HEK293T (cell line): Measurements from ENCODE around the gene IL32.
"Not testable (repeated sequence)": the region's sequence is repeated elsewhere in the genome, so short reads cannot be mapped to it uniquely, and the experiment has no call there.

Experiments
- CTCF ChIA-PET: fragments of 350-600 bp; formaldehyde crosslinking; extraction: SDS; loops from one replicate; lab custom pipeline; 2021; ENCODE audit warnings: antibody characterized with exemption, inconsistent platforms; lab: Yijun Ruan, JAX
- POLR2A ChIA-PET: fragments of 350-600 bp; formaldehyde crosslinking; extraction: SDS; loops from one replicate; lab custom pipeline; 2020; ENCODE audit warnings: antibody characterized with exemption, inconsistent platforms; lab: Yijun Ruan, JAX
- DNase-seq: peaks from one replicate; pipeline ENCODE4 v3.0.0; 2012; ENCODE audit warnings: mixed read lengths; ENCODE audit errors: extremely low spot score
- ARNT ChIP-seq: fragments of 450-650 bp; IDR thresholded peaks from 2 replicates; pipeline ENCODE4 v1.6.1; 2017; ENCODE audit warnings: mild to moderate bottlenecking
- BHLHE40 ChIP-seq: fragments of 450-650 bp; IDR thresholded peaks from 2 replicates; pipeline ENCODE4 v1.6.1; 2016; ENCODE audit warnings: mild to moderate bottlenecking, moderate library complexity, borderline replicate concordance
- CTBP1 ChIP-seq: fragments of 450-650 bp; IDR thresholded peaks from 2 replicates; pipeline ENCODE4 v1.6.1; 2016; ENCODE audit warnings: borderline replicate concordance
- ELF4 ChIP-seq: fragments of 450-650 bp; IDR thresholded peaks from 2 replicates; pipeline ENCODE4 v1.6.1; 2017; ENCODE audit warnings: antibody characterized with exemption
- FOXA1 ChIP-seq: fragments of 450-650 bp; IDR thresholded peaks from 2 replicates; pipeline ENCODE4 v1.6.1; 2016; ENCODE audit warnings: mild to moderate bottlenecking
- FOXK2 ChIP-seq: fragments of 450-650 bp; IDR thresholded peaks from 2 replicates; pipeline ENCODE4 v1.6.1; 2016; ENCODE audit warnings: mild to moderate bottlenecking
- FOXM1 ChIP-seq: fragments of 450-650 bp; IDR thresholded peaks from 2 replicates; pipeline ENCODE4 v1.6.1; 2017; ENCODE audit warnings: mild to moderate bottlenecking, borderline replicate concordance
- HDGF ChIP-seq: fragments of 450-650 bp; IDR thresholded peaks from 2 replicates; pipeline ENCODE4 v1.6.1; 2017; ENCODE audit warnings: antibody characterized with exemption, borderline replicate concordance
- L3MBTL2 ChIP-seq: fragments of 450-650 bp; conservative IDR thresholded peaks from 2 replicates; pipeline ENCODE4 v1.6.1; 2016; ENCODE audit warnings: mild to moderate bottlenecking
- LEF1 ChIP-seq: fragments of 450-650 bp; IDR thresholded peaks from 2 replicates; pipeline ENCODE4 v1.6.1; 2017; ENCODE audit warnings: mild to moderate bottlenecking, borderline replicate concordance
- NFRKB ChIP-seq: fragments of 450-650 bp; IDR thresholded peaks from 2 replicates; pipeline ENCODE4 v1.6.1; 2016; ENCODE audit warnings: mild to moderate bottlenecking, moderate library complexity
- SP1 ChIP-seq: fragments of 450-650 bp; IDR thresholded peaks from 2 replicates; pipeline ENCODE4 v1.6.1; 2017
- SUZ12 ChIP-seq: fragments of 450-650 bp; IDR thresholded peaks from 2 replicates; pipeline ENCODE4 v1.6.1; 2016; ENCODE audit warnings: mild to moderate bottlenecking
- TARDBP ChIP-seq: fragments of 450-650 bp; IDR thresholded peaks from 2 replicates; pipeline ENCODE4 v1.6.1; 2016
- ZNF384 ChIP-seq: fragments of 450-650 bp; IDR thresholded peaks from 2 replicates; pipeline ENCODE4 v1.6.1; 2016
- TF ChIP-seq, protein P1 (sequence below): fragments of 450-650 bp; IDR thresholded peaks from 2 replicates; pipeline ENCODE4 v1.6.1; 2016

IL32 gene

GRCh38 chr16:3075523-3075915, 10.1 kb downstream of the IL32 start:
- TF ChIP-seq, protein P1, sequence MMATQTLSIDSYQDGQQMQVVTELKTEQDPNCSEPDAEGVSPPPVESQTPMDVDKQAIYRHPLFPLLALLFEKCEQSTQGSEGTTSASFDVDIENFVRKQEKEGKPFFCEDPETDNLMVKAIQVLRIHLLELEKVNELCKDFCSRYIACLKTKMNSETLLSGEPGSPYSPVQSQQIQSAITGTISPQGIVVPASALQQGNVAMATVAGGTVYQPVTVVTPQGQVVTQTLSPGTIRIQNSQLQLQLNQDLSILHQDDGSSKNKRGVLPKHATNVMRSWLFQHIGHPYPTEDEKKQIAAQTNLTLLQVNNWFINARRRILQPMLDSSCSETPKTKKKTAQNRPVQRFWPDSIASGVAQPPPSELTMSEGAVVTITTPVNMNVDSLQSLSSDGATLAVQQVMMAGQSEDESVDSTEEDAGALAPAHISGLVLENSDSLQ, result no peak
- TF ChIP-seq HDGF (no peak), CTBP1 (no peak), ZNF384 (no peak), FOXK2 (no peak), LEF1 (no peak), TARDBP (no peak), FOXM1 (no peak), ELF4 (no peak), L3MBTL2 (no peak)
- DNase-seq, result no peak
- ChIA-PET CTCF (interaction anchor here (1.0 kb wide), 1 partner anchor 16 kb away, joined by 3 read pairs; no protein-coding TSS in a partner anchor), POLR2A (no interaction called here)

- POLR2A ChIA-PET, result not testable (repeated sequence)
- CTCF ChIA-PET, result interaction anchor here (0.6 to 1.0 kb wide), 2 partner anchors 16 to 54 kb away, joined by 3 read pairs; no protein-coding TSS in a partner anchor
Measured at GRCh38 chr16:3075946-3076345, 10.5 kb downstream of the IL32 start.

DNA sequence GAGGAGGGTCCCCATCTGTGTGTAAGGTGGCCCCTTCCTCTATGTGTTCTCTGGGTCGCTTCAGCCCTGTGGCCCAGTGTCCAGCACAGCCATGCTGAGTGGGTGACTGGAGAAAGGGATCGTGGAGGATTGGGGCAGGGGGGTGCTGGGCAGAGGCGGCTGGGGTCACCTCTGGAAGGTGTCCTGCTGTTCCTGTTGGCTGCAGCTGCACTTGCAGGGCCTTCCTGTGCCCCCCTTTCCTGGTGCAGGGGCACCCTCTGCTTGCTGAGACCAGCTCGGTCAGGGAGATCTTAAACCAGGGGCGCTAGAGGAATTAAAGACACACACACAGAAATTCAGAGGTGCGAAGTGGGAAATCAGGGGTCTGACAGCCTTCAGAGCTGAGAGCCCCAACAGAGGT, 11.1 kb downstream of the IL32 start:
- no peak for TF ChIP-seq FOXA1
- TF ChIP-seq SP1, result no peak
- no peak for TF ChIP-seq ZNF384
- no peak for TF ChIP-seq ARNT
- no peak for TF ChIP-seq CTBP1
- no peak for TF ChIP-seq FOXK2
- TF ChIP-seq, protein P1, result no peak
- no peak for TF ChIP-seq TARDBP
- TF ChIP-seq ELF4, result no peak
- ChIA-PET POLR2A (no interaction called here), CTCF (interaction anchor here (0.6 to 1.0 kb wide), 2 partner anchors 17 to 53 kb away, joined by 3 read pairs; no protein-coding TSS in a partner anchor)
- no peak for DNase-seq

More at GRCh38 chr16:3075946-3076345, 10.5 kb downstream of the IL32 start:
- not testable (repeated sequence) for DNase-seq

DNA sequence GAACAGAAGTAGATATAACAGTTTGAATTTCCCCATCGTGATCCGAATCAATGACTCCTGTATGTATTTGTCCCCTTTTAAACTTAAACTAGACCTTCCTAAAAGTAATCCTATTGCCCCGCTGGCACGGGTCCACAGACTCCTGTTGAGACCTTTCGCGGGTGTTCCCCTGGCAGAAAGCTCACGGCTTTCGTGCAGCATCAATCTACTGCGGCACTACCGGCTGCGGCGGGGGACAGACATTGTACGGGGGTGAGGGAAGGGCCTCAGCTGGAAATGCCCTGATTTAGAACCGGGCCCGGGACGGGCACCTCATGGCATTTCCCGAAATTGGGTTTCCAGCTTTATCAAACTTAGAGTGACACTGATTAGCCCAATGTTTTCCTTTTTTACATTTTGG, 14.6 kb downstream of the IL32 start:
- TF ChIP-seq NFRKB (no peak), BHLHE40 (no peak), LEF1 (no peak), ZNF384 (no peak), SP1 (no peak), HDGF (no peak), TARDBP (no peak), ARNT (no peak)
- TF ChIP-seq, protein P1, result no peak
- DNase-seq, result no peak
- CTCF ChIA-PET, result no interaction called here
- POLR2A ChIA-PET, result interaction anchor here (1.1 kb wide), 1 partner anchor 21 kb away, joined by 3 read pairs; no protein-coding TSS in a partner anchor

- CTCF ChIA-PET, result interaction anchor here (0.7 kb wide), 1 partner anchor 154 kb away, joined by 5 read pairs; no protein-coding TSS in a partner anchor
- POLR2A ChIA-PET, DNase-seq: not testable (repeated sequence)
Measured at GRCh38 chr16:3081957-3082356, 16.5 kb downstream of the IL32 start.

DNA sequence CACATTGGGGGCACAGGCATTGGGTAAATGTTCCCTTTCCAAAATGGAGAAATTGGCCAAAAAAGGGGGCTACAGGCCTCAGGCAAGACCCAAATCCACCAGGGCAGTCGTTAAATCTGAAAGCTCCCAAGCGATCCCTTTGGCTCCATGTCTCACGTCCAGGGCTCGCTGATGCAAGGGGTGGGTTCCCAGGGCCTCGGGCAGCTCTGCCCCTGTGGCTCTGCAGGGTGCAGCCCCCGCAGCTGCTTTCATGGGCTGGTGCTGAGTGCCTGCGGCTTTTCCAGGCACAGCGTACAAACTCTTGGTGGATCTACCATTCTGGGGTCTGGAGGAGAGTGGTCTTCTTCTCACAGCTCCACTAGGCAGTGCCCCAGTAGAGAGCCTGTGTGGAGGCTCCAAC, 18.0 kb downstream of the IL32 start:
- CTCF ChIA-PET, DNase-seq: not testable (repeated sequence)
- POLR2A ChIA-PET, result interaction anchor here (1.5 kb wide), 1 partner anchor 63 kb away, joined by 3 read pairs; no protein-coding TSS in a partner anchor

- TF ChIP-seq BHLHE40 (no peak), FOXM1 (no peak), ARNT (no peak), SUZ12 (no peak), HDGF (no peak), NFRKB (no peak), TARDBP (no peak), FOXK2 (no peak), L3MBTL2 (no peak), CTBP1 (no peak), ZNF384 (no peak), ELF4 (no peak), FOXA1 (no peak), SP1 (no peak)
- TF ChIP-seq, protein P1, result no peak
- POLR2A ChIA-PET, result interaction anchor here (1.5 kb wide), 1 partner anchor 64 kb away, joined by 3 read pairs; no protein-coding TSS in a partner anchor
- CTCF ChIA-PET, result no interaction called here
- no peak for DNase-seq
Measured at GRCh38 chr16:3084491-3084890, 19.1 kb downstream of the IL32 start.
